Ovary (tissue), 3 donors: ENCODE data around the gene UCN3.

ENCODE experiments used
- CTCF ChIP-seq, 3 donors: fragments of 450-650 bp in 2 of 3; fragments of 200-600 bp in 1 of 3; IDR thresholded peaks; one replicate each; pipeline versions ENCODE4 v1.5.1 to v1.8.0; 2016 to 2022; ENCODE audit warnings: antibody characterized with exemption in 3 of 3, mild to moderate bottlenecking in 1 of 3
- EP300 ChIP-seq: sonication (generic); formaldehyde crosslinking; IDR thresholded peaks from one replicate; pipeline ENCODE4 v1.6.1; 2017; ENCODE audit warnings: antibody characterized with exemption
- donor health status: DM: no; HTN: no; CAD: no.

GRCh38 chr10:5360318-5360915 is 4.3 kb upstream of the UCN3 start:
- TF ChIP-seq CTCF (IDR thresholded peaks at IDR 0.05) (no peak), EP300 (no peak)
